Left ventricle myocardium inferior (tissue), 1 donor: ENCODE measurements around the gene TMEM37. TPM values are rescaled to one million over a fixed set of nuclear protein-coding genes. Genes with fewer than 3 reads are reported as not detected.

Experiments
- DNase-seq: peaks from one replicate; pipeline ENCODE4 v3.0.0-alpha.2; 2020
- H3K27ac ChIP-seq: fragments of 200-600 bp; replicated peaks from 2 replicates; pipeline ENCODE4 v1.8.0; 2021
- H3K27me3 ChIP-seq: fragments of 200-600 bp; 2 replicates; pipeline ENCODE4 v1.8.0; 2021; ENCODE audit warnings: low read depth
- H3K36me3 ChIP-seq: fragments of 200-600 bp; 2 replicates; pipeline ENCODE4 v1.8.0; 2021
- H3K4me1 ChIP-seq: fragments of 200-600 bp; 2 replicates; pipeline ENCODE4 v1.8.0; 2021
- H3K4me3 ChIP-seq: fragments of 200-600 bp; 2 replicates; pipeline ENCODE4 v1.8.0; 2021; ENCODE audit warnings: mild to moderate bottlenecking, moderate library complexity
- H3K9me3 ChIP-seq: fragments of 200-600 bp; replicated peaks from 2 replicates; pipeline ENCODE4 v1.8.0; 2021
- intact Hi-C: fragments of 100-400 bp; cut with micrococcal nuclease; formaldehyde crosslinking; loops from one replicate; pipeline ENCODE4 v1.11.0; 2022
- total RNA-seq: library from RNA; stranded (reverse); fragmentation: NEBNext Ultra II Directional; extraction: Animal tissue kit (Norgen Biotek cat#: 25700); gene quantifications from one replicate; pipeline ENCODE4 v1.2.1, GENCODE V29; 2021
- TF ChIP-seq, protein P1 (sequence below): fragments of 200-600 bp; IDR thresholded peaks from 2 replicates; pipeline ENCODE4 v1.8.0; 2021; ENCODE audit warnings: antibody characterized with exemption, mild to moderate bottlenecking, borderline replicate concordance
- donor health status: DM: no; HTN: yes; CAD: no; lungs with severe emphysema.

The TMEM37 gene
- total RNA-seq, 1 donor from 2014 or later: 2.4 TPM

DNA sequence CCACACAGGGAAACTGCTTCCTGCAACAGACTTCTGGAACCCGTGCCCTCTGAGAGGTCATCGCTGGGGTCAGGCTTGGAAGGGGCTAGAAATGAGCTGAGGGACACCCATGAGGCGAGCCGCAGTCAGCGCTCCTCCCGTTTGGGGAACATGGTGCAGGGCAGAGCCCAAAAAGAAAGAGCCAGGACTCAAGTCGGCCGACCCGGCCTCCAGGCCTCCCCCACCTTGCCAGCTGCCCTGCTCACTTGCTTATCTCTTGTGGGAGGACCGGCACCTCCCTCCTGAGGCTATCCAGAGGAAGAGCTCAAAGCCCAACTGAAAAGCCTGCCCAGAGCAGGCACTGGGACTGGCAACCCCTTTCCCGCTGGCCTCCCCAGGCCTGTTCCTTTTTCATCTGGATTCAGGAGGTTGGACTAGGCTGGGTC, 49.1 kb downstream of the TMEM37 start:
- Histone ChIP-seq H3K4me1 (peaks cover 63% of the 10 kb centered on the region), H3K27me3 (peaks cover 13% of the 10 kb centered on the region), H3K27ac (peak overlapping the region; percentile 92), H3K36me3 (no peaks in the 10 kb centered on the region), H3K9me3 (no peaks in the 10 kb centered on the region), H3K4me3 (no peak overlapping the region)
- DNase-seq: no peak
- intact Hi-C loops: no loop called here
- TF ChIP-seq, protein P1, sequence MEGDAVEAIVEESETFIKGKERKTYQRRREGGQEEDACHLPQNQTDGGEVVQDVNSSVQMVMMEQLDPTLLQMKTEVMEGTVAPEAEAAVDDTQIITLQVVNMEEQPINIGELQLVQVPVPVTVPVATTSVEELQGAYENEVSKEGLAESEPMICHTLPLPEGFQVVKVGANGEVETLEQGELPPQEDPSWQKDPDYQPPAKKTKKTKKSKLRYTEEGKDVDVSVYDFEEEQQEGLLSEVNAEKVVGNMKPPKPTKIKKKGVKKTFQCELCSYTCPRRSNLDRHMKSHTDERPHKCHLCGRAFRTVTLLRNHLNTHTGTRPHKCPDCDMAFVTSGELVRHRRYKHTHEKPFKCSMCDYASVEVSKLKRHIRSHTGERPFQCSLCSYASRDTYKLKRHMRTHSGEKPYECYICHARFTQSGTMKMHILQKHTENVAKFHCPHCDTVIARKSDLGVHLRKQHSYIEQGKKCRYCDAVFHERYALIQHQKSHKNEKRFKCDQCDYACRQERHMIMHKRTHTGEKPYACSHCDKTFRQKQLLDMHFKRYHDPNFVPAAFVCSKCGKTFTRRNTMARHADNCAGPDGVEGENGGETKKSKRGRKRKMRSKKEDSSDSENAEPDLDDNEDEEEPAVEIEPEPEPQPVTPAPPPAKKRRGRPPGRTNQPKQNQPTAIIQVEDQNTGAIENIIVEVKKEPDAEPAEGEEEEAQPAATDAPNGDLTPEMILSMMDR: no peak

DNA sequence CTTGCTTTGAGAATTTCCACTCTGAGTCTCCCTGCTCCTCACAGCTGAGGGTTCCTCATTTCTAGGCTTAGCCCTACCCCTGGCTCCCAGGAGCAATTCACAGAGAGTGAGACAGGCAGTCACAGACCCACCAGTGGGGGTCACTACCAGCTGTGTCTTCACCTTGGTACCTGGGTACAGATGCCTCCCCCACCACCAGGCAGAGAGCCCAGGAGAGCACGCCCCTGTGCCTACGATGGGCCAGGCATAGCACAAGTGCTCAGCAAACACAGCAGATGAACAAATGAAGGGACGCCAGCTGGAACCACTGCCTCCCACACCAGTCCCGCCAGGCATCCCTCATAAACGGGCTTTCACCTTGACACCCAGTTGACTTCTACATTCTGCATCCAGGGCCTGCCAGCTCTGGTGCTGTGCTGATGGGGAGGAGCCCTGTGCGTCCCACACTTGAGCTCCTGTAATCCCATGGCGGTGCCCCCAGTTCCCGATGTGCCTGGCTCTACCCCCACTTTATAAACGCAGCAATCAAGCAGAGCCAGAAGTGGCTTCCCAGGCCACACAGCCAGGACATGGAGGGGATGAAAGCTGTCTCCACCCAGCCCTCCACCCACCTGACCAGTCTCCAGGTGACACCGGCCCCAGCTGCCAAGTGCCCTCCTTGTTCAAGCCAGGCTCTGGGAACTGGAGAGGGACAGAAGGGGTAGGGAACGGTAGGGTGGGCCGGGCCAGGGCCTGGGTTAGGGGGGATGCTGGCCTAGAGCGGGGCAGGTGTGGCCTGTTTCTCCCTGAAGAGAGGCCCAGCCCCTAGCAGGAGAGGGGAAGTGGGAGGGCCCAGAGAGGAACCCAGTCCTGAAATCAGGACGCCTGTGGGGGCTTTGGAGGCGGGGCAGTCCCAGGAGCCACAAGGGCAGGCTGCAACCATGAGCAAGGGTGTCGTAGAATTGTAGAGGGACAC, 50.1 kb downstream of the TMEM37 start:
- TF ChIP-seq, protein P1: no peak
- peaks cover 8% of the 10 kb centered on the region for H3K27me3 ChIP-seq
- peak overlapping the region; percentile 92 for H3K27ac ChIP-seq
- intact Hi-C loops: no loop called here
- H3K36me3 ChIP-seq: no peaks in the 10 kb centered on the region
- H3K9me3 ChIP-seq: no peaks in the 10 kb centered on the region
- no peak for DNase-seq
- H3K4me1 ChIP-seq: peaks cover 64% of the 10 kb centered on the region
- no peak overlapping the region for H3K4me3 ChIP-seq

DNA sequence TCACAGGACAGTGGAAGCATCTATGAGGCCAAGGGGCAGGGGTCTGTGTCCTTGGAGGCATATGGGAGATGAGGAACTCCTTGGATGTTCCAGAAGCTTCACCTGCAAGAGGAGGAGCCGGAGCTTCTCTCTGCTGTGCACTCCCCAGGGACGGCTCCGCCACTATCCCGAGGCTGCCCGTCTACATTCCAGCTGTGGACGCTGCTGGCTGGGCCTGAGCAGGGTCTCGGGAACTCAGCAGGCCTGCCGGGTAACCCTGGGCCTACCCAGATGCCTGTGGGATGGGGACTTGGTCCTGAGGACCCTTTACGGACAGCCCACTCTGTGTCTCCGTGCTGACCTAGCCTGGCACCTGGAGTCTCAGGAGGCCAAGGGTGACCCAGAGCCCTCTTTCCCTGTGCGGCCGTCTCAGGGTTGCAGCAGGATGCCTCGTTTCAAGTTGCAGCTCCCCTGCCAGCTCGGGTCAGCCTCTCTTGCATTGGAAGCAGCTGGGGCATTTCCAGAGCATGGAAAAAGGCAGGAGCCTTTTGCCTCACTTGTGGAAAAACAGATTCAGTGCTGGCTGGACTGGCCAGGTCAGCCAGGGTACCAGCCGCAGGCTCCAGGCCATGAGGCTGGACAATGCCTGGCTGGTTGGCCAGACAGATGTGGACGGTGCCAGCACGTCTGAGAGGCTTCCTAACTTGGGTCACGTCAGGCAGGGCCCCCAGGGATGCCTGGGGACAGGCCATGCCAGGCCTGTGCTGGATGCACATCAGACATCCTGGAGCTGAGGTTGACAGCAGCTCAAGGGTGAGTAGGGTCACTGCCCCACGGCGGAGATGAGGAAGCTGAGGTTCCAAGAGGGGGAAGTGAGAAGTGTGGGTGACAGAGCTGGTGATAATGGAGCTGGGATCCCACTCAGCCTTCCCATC, 51.1 kb downstream of the TMEM37 start:
- peaks cover 74% of the 10 kb centered on the region for H3K4me1 ChIP-seq
- no peak overlapping the region for H3K4me3 ChIP-seq
- H3K36me3 ChIP-seq: no peaks in the 10 kb centered on the region
- no peaks in the 10 kb centered on the region for H3K27me3 ChIP-seq
- DNase-seq: peak; percentile 59
- peak overlapping the region; percentile 92 for H3K27ac ChIP-seq
- TF ChIP-seq, protein P1: no peak
- H3K9me3 ChIP-seq: no peaks in the 10 kb centered on the region
- intact Hi-C loops: no loop called here

DNA sequence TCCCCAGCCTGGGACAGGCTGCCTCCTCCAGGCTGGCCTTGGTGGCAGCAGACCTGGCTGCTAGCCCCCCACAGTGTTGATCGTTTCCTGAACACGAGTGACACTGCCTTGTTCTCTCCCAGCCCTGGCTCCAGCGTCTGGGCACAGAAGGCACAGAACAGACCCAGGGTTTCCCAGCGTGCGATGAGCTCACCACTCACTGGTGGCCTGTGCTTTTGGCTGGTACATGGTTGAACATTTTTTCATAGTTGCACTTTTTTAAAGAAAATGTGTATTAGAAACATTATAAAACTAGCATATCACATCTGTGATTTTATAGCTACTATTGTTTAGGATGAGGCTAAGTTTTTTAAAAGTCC, 51.7 kb downstream of the TMEM37 start:
- peak overlapping the region; percentile 92 for H3K27ac ChIP-seq
- intact Hi-C loops: no loop called here
- no peaks in the 10 kb centered on the region for H3K36me3 ChIP-seq
- no peak for DNase-seq
- no peaks in the 10 kb centered on the region for H3K27me3 ChIP-seq
- H3K4me1 ChIP-seq: peaks cover 80% of the 10 kb centered on the region
- no peaks in the 10 kb centered on the region for H3K9me3 ChIP-seq
- TF ChIP-seq, protein P1: no peak
- no peak overlapping the region for H3K4me3 ChIP-seq

DNA sequence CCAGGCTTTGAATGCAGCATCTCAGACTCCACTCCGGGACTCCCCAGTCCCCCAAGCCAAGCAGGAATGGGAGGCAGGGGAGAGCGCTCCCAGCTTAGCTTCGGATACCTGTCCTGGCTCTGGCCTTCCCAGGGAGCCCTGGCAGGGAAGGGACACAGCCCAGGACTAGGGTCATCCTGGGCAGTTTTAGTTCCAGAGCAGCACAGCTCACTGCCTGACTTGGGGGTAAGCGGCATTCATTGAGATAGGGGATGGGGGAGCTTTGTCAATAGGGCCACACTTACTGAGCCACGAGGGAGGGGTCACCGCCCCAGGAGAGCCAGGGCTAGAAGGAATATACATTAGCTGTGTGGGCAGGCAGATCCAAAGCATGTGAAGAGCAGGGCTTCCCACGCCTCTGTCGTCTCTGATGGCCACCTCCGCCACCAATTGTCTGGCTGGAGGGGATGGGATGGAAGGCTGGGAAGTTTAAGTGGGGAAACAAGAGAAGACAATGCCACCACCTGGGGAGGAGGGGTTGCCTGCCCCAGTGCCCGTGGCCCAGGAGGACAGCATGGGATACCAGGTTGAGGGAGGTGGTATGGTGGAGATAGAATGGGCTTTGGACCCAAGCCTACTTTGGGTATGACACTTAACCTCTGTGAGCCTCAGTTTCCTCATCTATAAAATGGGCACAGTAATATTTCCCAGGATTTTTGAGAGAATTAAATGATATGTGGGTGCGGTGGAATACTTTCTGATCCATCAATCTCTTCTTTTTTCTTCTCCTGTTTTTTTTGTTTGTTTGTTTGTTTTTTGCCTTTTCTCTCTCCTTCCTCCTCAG, 52.5 kb downstream of the TMEM37 start:
- Histone ChIP-seq H3K4me1 (peaks cover 88% of the 10 kb centered on the region), H3K27ac (peak overlapping the region; percentile 92), H3K36me3 (no peaks in the 10 kb centered on the region), H3K9me3 (no peaks in the 10 kb centered on the region), H3K27me3 (no peaks in the 10 kb centered on the region), H3K4me3 (no peak overlapping the region)
- DNase-seq: no peak
- intact Hi-C loops: no loop called here
- TF ChIP-seq, protein P1: no peak
